Measurements from ENCODE around the gene ATF5. TPM values are rescaled to one million over a fixed set of nuclear protein-coding genes. Genes with fewer than 3 reads are reported as not detected.

Gene ATF5
- total RNA-seq, 1 donor from 2014 or later: 21.7 TPM

GRCh38 chr19:49882643-49883042 is 46.4 kb upstream of the ATF5 start:
- no peak for TF ChIP-seq CTCF (IDR thresholded peaks at IDR 0.05; ENCODE audit: unreplicated experiment)
- H3K27me3 Mint-ChIP-seq (ENCODE audit: low read depth): no peaks in the 10 kb centered on the region
- peaks cover 43% of the 10 kb centered on the region for H3K36me3 Mint-ChIP-seq
- DNase-seq (ENCODE audit: low spot score in 2 of 2, unreplicated experiment in 2 of 2): no peak
- H3K4me3 Mint-ChIP-seq: no peak overlapping the region
- H3K4me1 Mint-ChIP-seq: peaks cover 14% of the 10 kb centered on the region
- no peak overlapping the region for H3K27ac Mint-ChIP-seq
- no peaks in the 10 kb centered on the region for H3K9me3 Mint-ChIP-seq

- no peaks in the 10 kb centered on the region for H3K27me3 Mint-ChIP-seq (ENCODE audit: low read depth)
- H3K9me3 Mint-ChIP-seq: no peaks in the 10 kb centered on the region
- H3K4me1 Mint-ChIP-seq: peaks cover 12% of the 10 kb centered on the region
- no peak for DNase-seq (ENCODE audit: low spot score in 2 of 2, unreplicated experiment in 2 of 2)
- no peak overlapping the region for H3K27ac Mint-ChIP-seq
- no peak overlapping the region for H3K4me3 Mint-ChIP-seq
- peaks cover 43% of the 10 kb centered on the region for H3K36me3 Mint-ChIP-seq
- no peak for TF ChIP-seq CTCF (IDR thresholded peaks at IDR 0.05; ENCODE audit: unreplicated experiment)
These were observed 45.9 kb upstream of the ATF5 start for GRCh38 chr19:49883094-49883493.

GRCh38 chr19:49884109-49884508 is 44.9 kb upstream of the ATF5 start:
- no peak for DNase-seq (ENCODE audit: low spot score in 2 of 2, unreplicated experiment in 2 of 2)
- Mint-ChIP-seq H3K9me3 (no peaks in the 10 kb centered on the region), H3K36me3 (peaks cover 46% of the 10 kb centered on the region)

GRCh38 chr19:49884760-49885159 is 44.2 kb upstream of the ATF5 start:
- no peak overlapping the region for H3K27ac Mint-ChIP-seq
- no peaks in the 10 kb centered on the region for H3K9me3 Mint-ChIP-seq
- peaks cover 44% of the 10 kb centered on the region for H3K36me3 Mint-ChIP-seq
- H3K4me1 Mint-ChIP-seq: no peaks in the 10 kb centered on the region
- TF ChIP-seq CTCF (IDR thresholded peaks at IDR 0.05; ENCODE audit: unreplicated experiment): no peak
- no peak overlapping the region for H3K4me3 Mint-ChIP-seq
- no peak for DNase-seq (ENCODE audit: low spot score in 2 of 2, unreplicated experiment in 2 of 2)
- H3K27me3 Mint-ChIP-seq (ENCODE audit: low read depth): peaks cover 2% of the 10 kb centered on the region

More at GRCh38 chr19:49884109-49884508, 44.9 kb upstream of the ATF5 start:
- H3K27me3 Mint-ChIP-seq (ENCODE audit: low read depth): no peaks in the 10 kb centered on the region
- H3K4me1 Mint-ChIP-seq: peaks cover 2% of the 10 kb centered on the region
- TF ChIP-seq CTCF (IDR thresholded peaks at IDR 0.05; ENCODE audit: unreplicated experiment): no peak
- no peak overlapping the region for H3K4me3 Mint-ChIP-seq
- no peak overlapping the region for H3K27ac Mint-ChIP-seq

- H3K4me3 Mint-ChIP-seq: no peak overlapping the region
- peaks cover 30% of the 10 kb centered on the region for H3K36me3 Mint-ChIP-seq
- H3K9me3 Mint-ChIP-seq: no peaks in the 10 kb centered on the region
These were observed 41.9 kb upstream of the ATF5 start for GRCh38 chr19:49887037-49887664.

More at GRCh38 chr19:49887037-49887664, 41.9 kb upstream of the ATF5 start:
- peaks cover 6% of the 10 kb centered on the region for H3K4me1 Mint-ChIP-seq
- H3K27me3 Mint-ChIP-seq (ENCODE audit: low read depth): peaks cover 20% of the 10 kb centered on the region
- TF ChIP-seq CTCF (IDR thresholded peaks at IDR 0.05; ENCODE audit: unreplicated experiment): no peak
- H3K27ac Mint-ChIP-seq: no peak overlapping the region
- DNase-seq (ENCODE audit: low spot score in 2 of 2, unreplicated experiment in 2 of 2): no peak

All from mesothelial cell of epicardium (in vitro differentiated cells).